DMS 273 (cell line): ENCODE data around the gene DLGAP3.

Experiments
- DNase-seq: peaks from one replicate; lab custom pipeline; 2025; ENCODE audit not compliant: unreplicated experiment; lab: John Stamatoyannopoulos, UW

Gene DLGAP3

GRCh38 chr1:34929853-34930701 is 627 bp upstream of the DLGAP3 start:
- peak; percentile 40 for DNase-seq

DNA sequence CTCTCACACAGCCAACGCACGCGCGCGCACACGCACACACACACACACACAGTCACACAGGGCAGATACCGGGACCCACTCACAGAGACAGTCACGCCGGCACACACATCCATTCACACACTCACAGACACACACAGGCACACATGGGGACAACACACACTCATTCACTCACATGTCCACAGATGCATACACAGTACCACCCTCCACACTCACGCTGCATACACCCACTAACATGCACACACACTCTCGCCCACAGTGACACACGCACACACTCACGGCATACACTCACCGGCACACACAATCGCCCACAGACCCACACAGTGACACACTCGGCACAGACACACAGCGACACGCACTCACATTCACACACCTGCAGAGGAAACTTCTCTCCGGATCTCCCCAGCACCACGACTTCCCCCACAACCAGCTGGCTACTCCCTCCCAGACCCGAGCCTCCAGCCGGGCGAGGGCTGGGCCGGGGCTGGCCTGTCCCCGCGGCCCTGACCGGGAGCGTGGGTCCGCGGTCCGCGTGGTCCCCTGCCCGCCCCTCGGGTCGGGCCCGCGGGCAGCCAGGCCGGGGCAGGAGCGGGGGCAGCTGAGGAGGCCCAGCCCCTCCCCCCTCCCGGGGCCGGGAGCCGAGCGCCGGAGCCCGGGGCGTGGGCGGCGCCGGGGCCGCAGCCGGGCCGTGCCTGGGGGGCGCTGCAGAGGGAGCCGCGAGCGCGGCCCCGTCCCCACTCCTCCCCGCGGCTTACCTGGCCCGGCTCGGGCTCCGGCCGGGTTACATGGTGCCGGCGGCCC is 552 bp downstream of the DLGAP3 start:
- DNase-seq = peak; percentile 73

- peak; percentile 25 for DNase-seq
Measured at GRCh38 chr1:34928066-34928696, 1.3 kb downstream of the DLGAP3 start.

DNA sequence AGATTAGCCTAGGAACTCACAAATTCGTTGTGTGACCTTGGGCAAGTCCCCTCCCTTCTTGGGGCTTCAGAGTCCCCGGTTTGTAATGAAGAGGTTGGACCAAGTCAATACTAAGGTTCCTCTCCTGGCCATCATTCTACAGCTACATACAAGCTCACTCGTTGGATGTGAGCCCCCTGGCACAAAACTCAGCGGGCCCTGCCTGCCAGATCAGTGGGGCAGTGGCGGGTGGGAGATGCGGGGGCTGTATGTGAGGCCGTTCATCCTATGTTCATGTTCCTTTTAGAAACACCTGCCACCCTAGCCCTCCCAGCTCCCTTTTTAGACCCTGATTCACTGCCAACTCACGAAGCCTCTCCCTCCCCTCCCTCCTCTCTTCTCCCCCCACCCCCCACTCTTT is 2.1 kb downstream of the DLGAP3 start:
- DNase-seq = no peak

DNA sequence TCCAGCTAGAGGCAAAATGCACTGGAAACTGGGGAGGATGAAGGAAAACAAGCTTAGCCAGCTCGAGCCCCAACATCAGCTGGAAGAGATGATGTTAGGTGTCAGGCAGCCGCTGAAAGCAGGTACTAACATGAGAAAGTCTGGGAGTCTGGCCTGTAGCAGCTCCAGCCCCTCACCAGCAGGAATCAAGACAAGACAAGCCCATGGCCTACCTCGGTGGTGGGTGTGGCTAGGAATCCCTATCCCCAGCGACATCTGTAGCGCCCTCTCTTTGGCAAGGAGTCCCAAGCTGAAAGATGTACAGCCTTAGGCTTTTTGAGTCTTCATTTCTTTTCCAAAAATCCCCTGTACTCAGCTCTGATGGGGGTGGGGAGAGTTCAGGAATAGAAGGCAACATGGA is 2.6 kb downstream of the DLGAP3 start:
- no peak for DNase-seq

DNA sequence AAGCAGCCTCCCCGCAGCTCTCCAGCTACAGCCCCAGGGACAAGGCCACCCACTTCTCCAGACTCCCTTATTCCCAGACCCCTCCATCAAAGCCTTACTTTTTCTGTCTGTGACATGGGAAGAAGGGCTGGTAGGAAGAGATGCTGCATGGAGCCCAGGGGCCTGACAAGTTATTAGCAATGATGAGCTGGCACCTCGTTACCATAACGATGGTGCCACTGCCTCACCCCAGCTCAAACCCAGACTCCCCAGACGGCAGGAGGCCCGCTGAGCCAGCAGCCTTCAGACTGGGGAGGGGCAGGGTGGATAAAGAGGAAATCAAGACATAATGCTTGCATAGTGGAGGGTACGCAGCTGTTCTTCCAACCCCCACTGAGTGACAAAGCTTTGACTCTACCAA is 3.3 kb downstream of the DLGAP3 start:
- DNase-seq = no peak

GRCh38 chr1:34925730-34926129 is 3.7 kb downstream of the DLGAP3 start:
- DNase-seq = no peak

DNA sequence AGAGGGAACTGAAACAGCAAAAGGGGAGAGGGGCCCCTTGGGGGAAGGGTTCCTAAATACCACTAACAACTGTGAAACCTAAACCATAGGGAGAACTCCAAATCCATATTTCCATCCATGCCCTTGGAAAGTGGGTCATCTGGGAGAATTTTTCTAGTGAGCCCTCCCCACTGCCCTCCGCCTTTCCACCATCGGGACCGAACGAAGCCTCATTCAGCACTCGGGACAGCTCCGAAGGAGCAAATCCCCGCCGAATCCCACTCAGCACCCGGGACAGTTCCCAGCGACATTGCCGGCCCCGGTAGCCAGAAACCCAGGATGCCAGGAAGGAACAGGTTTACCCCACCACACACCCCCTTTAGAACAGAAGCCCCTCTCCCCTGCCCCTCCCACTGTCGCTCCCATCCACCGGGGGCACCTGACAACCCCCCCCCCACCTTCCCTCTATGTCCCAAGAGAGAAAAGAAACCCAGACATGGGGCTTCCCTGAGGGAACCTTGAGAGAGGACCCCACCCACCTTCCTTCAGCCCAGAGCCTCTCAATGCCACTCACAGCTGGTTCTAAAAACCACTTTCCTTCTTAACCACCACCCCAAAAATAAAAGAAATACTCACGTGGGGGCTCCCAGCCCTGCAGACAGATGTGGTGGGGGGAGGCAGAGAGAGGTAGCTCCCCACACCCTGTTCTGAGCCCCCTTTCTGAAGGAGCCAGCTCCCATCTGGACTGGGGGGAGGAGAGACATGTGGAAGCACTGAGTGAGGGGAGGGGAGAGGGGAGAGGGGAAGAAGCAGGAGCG is 4.5 kb downstream of the DLGAP3 start:
- DNase-seq = peak; percentile 51

DNA sequence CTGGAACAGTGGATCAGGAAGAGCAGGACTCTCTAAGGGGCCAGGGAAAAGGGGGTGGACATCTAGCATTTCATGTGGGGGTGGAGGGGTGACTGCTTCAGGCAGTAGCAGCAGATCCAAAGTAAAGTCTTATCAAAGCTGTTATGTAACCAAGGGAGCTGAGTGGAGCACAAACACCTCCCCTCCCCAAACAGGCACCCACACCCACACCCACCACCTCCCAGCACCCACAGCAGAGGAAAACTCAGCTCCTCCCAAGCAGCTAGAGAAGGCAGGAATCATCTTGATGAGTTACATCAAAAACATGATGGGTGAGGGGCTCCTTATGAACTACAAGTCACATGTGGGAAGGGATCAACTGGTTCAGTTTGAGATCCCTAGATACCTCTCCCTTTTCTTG is 6.0 kb downstream of the DLGAP3 start:
- no peak for DNase-seq

DNA sequence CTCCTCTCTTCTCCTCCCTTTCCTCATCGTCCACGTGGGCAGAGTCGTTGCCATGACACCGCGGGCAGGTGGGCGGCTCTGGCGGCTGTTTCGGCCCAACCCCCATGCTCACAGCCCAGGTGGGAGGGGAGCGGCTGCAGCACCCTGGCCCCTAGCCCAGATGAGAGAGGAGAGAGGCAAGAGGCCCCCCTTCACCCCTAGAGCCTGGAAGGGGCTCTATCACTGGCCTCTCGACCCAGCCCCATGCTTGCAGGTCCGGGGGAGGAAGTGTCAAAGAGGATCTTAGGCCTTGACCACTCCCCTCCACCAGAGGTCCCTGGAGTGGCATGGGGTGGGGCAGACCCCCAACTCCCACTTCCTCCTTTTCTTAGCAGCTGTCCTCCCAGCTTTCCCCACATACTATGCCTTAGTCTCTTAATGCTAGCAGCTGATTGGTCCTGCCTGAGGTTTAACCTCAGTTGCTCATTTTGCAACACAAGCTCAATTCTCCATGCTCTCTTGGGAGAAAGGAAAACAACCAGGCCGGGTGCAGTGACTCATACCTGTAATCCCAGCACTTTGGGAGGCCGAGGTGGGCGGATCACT is 10.4 kb downstream of the DLGAP3 start:
- DNase-seq = peak; percentile 34

- DNase-seq = no peak
Measured at GRCh38 chr1:34918386-34918976, 11.0 kb downstream of the DLGAP3 start.

DNA sequence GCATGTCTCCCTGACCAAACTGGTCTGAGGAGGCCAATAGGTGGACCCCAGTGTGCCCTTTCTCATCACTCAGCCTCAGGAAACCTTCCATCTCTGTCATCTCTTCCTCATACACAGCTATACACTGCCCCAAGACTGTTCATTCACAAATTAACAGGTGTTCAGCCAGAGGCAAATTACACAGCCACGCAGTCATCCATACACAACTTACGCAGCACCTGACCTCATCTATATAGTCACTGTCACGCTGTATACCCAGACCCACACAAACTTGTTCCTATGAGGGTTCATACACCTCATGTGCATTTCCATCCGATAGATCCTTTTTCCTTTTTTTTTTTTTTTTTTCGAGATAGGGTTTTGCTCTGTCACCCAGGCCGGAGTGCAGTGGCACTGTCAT is 12.4 kb downstream of the DLGAP3 start:
- DNase-seq = no peak

- no peak for DNase-seq
Measured at GRCh38 chr1:34916104-34916503, 13.3 kb downstream of the DLGAP3 start.

DNA sequence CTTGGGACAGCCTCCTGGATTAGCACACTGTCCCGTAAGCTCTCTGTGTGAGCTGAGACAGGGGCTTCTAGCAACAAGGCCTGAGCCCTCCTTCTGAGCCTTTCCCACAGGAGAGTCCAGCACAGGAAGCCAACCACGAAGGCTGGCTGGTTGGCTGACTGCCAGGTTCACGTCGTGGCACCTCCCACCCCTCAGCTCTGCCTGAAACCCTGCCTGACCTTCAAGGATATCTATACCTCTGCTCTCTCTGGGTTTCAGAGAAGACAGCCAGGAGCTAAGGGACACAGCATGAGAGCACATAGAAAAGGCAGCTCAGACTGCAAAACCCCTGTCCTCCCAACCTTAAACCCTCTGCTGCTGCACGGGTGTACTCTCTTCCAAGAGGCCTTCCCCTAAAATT is 13.9 kb downstream of the DLGAP3 start:
- peak; percentile 21 for DNase-seq

GRCh38 chr1:34914958-34915357 is 14.5 kb downstream of the DLGAP3 start:
- DNase-seq = no peak

GRCh38 chr1:34911465-34911864 is 18.0 kb downstream of the DLGAP3 start:
- DNase-seq = no peak

- DNase-seq = no peak
Measured at GRCh38 chr1:34910425-34910824, 19.0 kb downstream of the DLGAP3 start.

DNA sequence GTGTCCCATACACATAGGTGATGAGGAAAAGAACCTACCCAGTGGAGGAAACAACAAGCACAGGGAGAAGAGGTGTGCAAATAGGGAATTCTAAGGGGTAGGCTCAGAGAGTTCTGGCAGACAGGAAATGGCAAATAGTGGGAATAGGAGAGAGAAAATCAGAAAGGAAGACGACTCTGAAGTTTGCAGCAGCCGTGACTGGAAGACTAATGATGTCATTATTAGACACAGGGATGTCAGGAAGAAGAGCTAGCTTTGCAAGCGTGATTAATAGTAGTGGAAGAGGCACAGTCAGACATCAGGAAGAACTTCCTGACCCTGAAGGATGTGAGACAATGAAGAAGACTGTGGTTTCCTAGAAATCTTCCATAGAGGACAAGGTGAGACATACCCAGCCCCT is 21.1 kb downstream of the DLGAP3 start:
- DNase-seq = no peak

DNA sequence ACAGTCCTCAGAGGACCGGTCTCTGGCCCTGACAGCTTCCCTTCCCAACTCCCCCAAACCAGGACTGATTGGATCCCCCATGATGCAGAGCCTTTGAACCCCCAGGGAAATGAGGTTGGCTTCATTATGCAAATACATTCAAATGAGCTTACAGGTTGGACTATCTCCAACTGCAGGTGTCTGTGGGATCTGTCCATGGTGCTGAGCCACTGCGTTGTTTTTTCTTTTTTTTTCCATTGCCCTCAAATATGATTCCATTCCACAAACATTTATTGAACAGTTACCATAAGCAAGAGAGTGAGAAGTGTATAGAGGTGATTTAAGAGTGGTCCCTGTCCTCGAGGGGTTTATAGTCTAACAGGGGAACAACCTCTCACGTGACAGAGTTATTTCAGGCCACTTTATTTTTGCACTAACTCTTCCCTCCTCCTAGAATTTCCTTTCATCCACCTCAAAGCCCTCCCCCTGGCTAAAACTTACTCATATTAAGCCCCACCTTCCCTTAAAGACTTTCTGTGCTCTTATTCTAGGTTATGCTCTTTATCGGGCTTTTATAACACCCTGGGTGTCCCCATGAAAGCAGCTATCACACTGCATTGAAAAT is 21.9 kb downstream of the DLGAP3 start:
- DNase-seq = no peak

- DNase-seq = peak; percentile 66
Measured at GRCh38 chr1:34906756-34907155, 22.7 kb downstream of the DLGAP3 start.
